ENCODE results near the gene ZFAND5. TPM values are rescaled to one million over a fixed set of nuclear protein-coding genes. Genes with fewer than 3 reads are reported as not detected.
A peak's percentile ranks its signal among the peaks of the same experiment; 100 is the strongest.

ZFAND5 gene, protein sequence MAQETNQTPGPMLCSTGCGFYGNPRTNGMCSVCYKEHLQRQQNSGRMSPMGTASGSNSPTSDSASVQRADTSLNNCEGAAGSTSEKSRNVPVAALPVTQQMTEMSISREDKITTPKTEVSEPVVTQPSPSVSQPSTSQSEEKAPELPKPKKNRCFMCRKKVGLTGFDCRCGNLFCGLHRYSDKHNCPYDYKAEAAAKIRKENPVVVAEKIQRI
- total RNA-seq (2014; rRNA removed), result 59.8 and 67.0 TPM in 2 replicates
- polyA plus RNA-seq (2012), result 63.3 TPM

DNA sequence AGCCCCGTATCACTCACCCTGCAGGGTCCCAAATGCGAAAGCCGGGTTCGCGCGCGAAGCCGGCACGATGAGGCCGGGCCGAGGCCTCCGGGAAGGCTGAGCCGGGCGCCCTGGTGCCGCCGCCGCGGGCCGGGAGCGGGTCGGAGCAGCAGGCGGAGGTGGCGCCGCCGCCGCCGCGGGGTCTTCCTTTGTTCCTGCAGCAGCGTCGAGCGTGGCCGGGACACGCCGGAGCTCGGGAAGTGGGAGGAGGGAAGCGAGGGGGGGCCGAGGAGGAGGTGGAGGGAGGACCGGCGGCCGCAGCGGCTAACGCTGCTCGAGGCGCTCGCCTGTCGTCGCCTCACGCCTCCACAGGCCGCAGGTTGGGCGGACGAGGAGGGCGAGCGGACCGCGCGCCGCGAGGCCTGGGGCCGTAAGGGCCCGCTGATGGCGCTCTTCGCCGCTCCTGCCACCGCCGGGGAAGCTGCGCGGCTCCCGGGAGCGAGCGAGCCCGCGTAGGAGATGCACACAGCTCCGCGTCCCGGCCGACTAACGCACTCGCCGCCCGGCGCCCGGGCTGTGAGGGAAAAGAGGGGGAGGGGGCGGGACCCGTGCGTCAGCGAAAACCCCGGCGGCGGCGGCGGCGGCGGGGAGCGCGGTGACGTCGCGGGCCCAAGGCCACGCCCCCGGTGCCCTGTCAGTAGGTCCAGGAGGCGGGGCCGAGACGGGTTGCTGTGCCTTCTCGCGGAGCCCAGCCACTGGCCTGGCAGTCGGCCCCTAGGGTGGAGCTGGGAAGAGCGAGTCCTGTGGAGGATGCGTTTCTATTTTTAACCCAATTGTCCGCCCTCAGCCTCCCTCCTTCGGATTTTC is at the start of gene ZFAND5:
ZFAND5 (minus strand) TSS at position 530 of the 846 bp plus-strand sequence. CDS start 4,430 bp downstream, outside the sequence.
- DNase-seq (ENCODE audit: low read depth), result peak; percentile 97

DNA sequence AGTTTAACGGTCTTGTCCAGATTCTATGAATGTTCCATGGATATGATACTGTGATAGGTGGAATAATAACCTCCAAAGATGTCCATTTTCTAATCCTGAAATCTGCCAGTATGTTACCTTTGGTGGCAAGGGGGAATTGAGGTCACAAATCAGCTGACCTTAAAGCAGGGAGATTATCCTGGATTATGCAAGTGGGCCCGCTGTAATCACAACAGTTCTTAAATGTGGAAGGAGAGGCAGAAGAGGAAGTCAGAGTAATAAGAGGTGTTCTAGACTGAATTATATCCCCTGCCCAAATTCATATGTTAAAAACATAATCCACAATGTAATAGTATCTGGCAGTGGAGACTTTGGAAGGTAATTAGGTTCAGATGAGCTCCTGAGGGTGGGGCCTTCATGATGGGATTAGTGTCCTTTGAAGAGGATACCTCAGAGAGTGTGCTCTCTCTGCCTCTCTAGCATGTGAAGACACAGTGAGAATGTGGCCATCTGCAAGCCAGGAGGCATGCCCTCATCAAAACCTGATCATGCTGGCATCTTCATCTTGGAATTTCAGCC is 47.6 kb upstream of the ZFAND5 start:
- no peak for DNase-seq (ENCODE audit: low read depth)

DNA sequence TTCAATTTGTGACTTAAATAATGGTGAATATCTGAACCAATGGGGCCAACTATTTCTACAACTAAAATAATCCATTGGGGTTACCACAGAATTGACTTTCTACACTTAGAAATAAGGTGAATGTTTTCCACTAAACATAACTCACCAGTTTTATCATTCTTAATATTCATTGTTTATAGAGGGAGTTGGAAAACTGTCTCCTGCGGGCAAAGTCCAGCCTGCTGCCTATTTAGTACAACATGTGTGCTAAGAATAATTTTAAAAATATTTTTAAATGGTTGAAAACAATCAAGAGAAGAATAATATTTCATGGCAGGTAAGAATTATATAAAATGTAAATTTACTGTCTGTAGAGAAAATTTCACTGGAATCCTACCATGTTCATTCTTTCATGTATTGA is 45.2 kb upstream of the ZFAND5 start:
- DNase-seq (ENCODE audit: low read depth), result no peak

DNA sequence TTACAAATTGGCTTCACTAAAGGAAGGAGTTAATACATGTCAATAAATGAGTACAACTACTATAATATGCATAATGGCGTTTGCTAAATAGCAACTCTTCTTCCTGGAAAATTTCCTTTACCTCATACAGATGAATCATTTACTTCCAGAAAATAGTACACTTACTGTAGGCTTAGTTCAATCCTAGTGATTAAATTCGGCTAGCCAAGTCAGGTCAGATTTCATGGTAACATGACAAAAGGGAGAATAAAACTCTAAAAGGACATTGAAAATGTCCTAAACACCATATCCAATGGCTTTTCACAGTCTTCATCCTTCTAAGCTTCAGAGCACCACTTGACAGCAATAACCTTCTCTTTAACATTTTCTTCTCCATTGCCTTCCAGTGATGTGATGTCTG is 42.1 kb upstream of the ZFAND5 start:
- no peak for DNase-seq (ENCODE audit: low read depth)

DNA sequence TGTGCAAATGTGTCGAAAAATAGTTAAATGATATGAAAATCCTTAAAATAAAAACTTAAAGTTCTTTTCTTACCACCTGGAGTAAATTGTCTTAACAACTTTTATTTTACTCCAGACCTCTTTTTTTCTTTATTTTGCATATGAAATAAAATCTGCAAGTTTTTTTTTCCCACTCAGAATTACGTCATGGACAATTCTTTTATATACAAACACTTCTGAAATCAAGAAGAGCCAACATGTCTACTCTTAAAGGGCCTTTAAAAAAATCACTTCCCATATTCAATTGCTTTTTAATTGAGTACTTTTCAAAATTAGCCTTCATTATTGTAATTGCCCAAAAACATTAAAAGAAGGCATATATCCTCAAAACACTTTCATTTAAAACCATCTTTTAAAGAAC is 37.7 kb upstream of the ZFAND5 start:
- no peak for DNase-seq (ENCODE audit: low read depth)

DNA sequence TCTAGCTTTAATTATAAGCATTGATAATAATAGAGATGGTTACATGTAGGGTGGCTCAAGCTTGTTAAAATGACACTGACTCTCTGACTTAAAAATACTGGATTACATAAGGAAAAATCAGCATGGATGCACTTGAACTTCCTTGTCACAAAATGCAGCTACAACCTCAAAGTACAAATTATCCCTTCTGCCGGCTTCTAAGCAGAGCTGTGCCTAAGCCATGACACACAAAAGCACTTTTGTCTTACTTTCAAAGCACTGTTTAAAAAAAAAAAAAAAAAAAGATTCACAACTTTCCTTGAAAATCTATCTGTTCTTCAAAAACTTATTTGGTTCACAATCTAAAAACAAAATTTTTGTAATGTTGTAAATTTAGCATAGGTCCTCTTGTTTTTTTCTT is 36.4 kb upstream of the ZFAND5 start:
- DNase-seq (ENCODE audit: low read depth), result no peak

DNA sequence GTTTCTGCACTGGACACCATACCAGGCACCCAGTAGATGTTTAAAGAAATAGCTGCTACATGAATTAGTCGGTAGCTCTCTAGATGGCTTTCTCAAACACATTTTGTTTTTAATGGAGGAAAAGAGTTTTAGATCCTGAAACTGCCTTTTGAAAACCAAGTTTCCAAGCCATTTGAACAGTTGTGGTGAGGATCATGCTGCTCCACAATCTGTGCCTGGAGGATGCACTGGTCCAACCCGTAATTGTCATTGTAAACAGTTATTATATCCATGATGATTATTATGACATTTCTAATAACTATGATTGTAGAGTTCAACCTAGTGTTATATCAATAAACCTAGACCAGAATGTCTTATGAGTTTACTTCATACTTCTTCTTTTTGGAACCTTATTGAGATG is 35.9 kb upstream of the ZFAND5 start:
- no peak for DNase-seq (ENCODE audit: low read depth)

DNA sequence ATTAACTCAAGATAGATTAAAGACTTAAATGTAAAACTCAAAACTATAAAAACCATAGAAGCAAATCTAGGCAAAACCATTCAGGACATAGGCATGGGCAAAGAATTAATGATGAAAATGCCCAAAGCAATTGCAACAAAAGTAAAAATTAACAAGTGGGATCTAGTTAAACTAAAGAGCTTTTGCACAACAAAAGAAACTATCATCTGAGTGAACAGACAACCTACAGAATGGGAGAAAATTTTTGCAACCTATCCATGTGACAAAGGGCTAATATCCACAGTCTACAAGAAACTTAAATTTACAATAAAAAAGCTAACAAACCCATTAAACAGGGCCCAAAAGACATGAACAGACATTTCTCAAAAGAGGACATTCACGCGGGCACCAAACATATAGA is 34.4 kb upstream of the ZFAND5 start:
- DNase-seq (ENCODE audit: low read depth), result no peak

DNA sequence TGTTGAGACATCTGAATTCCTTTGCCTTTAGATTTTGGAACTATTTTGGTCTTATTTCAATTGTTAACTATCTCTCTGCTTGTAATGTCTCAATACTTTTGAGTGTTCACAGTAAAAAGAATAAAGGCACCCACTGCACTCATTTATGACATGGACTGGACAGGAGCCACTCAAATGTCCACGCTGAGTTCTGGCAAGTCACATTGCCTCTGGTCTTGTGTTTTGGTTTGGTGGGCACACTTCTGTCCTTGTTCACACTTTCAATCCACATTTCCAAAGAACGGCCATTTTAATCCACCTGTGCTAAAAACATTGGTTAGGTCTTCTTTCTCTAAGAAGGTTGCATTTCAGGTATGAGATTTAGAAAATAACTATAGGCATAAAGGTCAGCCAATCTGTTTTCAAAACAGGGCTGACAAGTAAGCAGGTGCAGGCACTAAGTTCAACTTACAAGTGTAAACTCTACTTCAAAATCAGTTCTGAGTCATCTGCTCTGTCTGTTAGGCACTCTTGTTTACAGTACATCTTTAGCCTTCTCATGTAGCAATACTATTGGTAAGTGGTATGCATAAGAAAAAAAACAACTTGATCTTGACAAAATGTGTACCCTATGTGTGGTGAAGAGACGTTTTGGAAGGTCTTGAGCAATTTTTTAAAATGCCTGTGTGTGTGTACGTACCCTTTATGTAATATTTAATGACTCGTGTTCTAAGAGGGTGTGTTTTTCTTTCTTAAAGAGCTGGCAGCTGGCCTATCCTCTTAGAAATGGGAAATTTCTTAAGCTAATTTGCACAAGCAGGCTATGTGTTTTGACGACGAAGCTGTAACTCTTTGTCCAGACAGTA is 31.5 kb upstream of the ZFAND5 start:
- DNase-seq (ENCODE audit: low read depth), result peak; percentile 69

DNA sequence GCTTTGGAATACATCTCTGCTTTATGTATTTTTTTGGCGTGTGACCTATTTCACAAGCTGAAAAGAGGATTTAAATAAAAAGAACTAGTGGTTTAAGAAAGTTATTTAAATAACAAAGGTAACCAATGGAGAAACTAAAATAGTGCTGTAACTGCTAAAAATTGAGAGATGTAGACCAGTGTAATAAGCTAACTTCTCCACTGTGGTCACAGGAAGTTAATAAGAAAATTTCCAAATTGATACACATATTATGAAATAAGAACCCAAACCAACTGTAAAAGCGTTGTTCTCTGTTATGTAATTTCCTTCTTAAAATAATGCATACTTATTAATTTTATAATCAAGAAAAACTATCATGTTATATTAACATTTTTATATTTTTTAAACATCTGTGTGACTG is 29.1 kb upstream of the ZFAND5 start:
- DNase-seq (ENCODE audit: low read depth), result no peak

DNA sequence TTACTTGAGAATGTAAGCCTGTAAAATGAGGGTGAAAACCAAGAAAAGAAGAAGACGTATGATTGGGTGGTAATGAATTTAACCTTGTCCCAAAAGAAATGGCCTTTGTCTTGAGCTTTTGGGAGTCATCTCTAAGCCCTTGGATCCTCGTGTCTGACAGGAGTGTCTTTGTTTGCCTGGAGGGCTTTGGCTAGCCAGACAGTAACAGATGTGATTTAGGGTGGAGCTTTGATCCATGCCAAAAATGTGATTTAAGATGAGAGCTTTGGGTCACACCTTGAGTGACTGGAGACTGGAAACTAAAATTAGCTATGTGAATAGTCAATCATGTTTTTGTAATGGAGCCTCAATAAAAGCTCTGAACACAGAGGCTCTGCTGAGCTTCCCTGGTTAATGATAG is 25.9 kb upstream of the ZFAND5 start:
- DNase-seq (ENCODE audit: low read depth), result no peak

DNA sequence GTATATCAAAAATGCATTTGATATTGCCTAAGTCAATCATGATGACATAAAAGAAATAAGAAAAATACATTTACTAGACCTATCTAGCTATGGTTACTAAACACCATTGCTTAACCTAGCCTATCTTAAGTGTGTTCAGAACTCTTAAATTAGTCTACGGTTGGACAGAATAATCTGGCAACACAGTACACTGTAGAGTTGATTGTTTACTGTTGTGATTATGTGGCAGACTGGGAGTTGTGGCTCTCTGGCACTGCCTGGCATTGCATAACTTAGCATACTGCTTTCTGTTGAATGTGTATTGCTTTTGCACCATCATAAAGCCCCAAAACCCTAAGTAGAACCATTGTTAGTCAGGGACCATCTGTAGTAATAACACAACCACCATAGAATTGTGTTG is 21.2 kb upstream of the ZFAND5 start:
- no peak for DNase-seq (ENCODE audit: low read depth)

DNA sequence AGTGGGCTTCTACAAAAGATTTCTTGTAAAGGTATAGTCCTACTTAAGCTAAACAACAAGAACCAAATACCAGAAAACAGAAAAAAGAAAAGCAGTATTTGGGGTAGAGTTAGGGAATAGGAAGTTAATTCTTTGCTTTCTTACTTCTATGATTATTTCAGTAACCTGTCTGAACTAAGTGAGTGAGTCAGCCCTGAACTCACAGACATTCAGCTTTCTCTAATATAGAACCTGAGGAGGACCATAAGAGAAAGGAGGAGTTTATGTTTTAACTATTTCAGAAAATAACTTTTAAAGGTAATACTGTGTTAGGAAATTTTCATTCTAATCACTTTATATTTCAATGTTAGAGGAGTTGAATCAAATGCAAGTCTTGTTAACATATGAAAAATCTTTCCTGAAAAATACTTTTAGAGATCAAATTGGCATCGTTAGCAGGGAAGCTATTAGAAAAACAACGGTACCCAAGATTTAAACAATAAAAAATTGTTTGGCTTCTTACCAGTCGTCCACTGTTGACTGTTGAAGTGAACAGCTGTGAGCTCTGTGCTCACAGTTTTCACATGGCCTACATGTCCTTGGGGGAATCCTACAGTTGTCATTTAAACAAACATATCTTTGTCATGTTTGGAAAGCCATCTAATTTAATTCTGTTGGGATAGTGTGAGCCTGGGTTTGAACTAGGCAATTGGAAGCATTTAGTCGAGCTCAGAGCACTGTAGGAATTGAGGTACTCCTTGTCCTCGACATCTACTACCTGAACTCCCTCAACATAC is 19.9 kb upstream of the ZFAND5 start:
- DNase-seq (ENCODE audit: low read depth), result peak; percentile 81

DNA sequence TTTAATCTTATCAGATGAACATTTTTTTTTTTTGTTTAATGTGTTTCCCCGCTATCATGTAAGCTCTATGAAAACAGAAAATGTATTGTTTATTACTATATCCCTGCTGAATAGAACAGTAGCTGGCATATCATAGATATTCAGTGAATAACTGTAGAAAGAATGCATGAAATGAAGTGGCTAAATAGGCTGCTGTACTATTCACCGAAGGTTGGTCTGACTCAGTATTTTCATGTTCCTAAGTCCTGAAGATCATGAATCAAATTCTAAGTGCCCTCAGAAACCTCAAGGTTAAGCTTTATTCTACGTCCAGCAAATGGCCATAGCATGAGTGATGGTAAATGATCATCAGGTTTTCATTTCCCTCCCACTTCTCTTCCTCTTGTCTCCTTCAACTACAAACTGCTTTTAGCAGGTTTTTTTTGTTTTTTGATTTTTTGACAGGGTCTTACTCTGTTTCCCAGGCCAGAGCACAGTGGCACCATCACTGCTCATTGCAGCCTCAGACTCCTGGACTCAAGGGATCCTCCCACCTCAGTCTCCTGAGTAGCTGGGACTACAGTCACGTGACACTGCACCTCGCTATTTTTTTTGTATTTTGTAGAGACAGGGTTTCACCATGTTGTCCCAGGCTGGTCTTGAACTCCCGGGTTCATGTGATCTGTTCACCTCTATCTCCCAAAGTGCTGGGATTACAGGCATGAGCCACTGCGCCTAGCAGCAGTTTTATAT is 19.1 kb upstream of the ZFAND5 start:
- DNase-seq (ENCODE audit: low read depth), result peak; percentile 91

DNA sequence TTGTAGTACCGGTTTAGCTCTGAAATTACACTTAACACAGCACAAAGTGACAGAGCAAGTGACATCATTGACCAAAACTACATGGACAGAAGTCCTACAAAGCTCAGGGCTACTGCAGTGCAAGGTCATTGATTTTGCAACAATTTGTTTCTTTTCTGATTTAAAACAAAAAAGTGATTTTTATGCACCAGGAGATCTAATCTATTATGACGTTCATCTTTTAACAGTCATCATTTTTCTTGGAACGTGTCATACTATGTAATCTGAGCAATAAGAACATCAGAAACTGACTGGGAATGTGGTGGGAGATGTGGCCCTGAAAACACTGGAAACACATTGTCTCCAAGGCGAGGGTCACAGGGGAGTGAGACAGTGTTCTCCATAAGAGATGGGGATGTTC is 17.4 kb upstream of the ZFAND5 start:
- DNase-seq (ENCODE audit: low read depth), result peak; percentile 29

DNA sequence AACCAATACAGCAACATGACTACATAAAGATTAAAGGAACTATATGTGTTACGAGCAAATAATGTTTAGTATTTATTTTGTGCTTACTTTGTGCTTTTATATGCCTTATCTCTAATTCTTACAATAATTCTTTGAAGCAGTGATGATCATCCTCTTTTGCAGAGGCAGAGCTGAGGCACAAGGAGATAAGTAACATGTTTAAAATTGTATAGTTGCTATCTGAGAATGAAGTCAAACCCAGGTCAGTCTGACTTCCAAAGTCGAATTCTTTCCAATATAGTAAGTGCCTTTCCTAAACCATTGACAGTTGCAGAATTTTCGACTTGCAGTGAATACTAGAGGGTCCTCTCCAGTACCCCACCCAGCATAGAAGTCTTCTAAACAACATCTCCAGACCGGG is 12.0 kb upstream of the ZFAND5 start:
- no peak for DNase-seq (ENCODE audit: low read depth)

DNA sequence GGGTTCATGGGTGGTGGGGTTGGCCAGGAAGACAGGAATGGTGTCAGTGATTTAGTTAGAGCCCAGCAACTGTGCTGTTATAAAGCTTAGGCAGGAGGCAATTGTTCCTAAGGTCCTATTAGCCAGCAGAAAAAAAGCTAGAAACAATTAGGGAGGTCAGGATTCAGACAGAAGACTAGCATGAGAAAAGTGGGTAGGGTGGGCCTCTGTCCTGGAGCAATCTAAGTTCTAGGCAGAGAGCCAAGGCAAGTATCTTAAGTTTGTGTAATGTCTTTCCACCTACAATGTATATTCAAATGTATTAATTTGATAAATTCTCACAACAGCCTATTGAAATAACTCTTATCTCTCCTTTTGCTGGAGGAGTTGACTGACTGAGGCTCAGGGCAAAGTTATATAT is 6.1 kb upstream of the ZFAND5 start:
- no peak for DNase-seq (ENCODE audit: low read depth)

DNA sequence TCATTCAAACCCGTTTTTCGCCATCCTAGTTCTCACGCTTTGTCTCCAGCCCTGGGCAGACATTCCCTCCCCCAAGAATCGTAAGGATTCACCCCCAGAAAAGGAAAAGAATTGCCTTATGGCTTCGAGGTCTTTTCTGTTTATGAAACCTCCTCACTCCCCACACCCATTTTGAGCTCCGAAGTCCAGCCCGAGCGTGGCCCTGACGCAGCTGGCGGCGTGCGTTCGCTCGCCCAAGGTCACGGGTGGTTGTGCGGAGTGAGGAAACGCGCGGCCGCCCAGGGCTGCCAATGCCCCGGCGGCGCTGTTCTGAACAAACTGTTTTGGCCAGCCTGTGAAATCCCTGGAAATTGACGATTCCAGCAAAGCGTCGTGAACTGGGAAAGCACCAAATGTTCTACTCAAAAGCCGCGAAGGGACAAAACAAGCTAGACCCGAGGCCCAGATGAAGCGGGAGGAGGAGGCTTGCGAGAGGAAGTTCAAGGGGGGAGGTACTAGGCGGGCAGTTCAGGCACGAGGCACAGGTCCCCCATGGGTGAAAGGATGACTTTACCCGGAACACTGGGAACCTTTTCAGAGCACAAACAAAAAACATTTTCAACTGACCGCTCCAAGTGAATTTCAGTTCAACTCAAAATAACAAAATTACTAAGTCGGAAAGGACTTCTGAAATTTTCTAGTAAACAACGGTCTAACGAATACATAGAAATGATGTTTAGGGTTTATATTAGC is 683 bp upstream of the ZFAND5 start:
- DNase-seq (ENCODE audit: low read depth), result peak; percentile 85

DNA sequence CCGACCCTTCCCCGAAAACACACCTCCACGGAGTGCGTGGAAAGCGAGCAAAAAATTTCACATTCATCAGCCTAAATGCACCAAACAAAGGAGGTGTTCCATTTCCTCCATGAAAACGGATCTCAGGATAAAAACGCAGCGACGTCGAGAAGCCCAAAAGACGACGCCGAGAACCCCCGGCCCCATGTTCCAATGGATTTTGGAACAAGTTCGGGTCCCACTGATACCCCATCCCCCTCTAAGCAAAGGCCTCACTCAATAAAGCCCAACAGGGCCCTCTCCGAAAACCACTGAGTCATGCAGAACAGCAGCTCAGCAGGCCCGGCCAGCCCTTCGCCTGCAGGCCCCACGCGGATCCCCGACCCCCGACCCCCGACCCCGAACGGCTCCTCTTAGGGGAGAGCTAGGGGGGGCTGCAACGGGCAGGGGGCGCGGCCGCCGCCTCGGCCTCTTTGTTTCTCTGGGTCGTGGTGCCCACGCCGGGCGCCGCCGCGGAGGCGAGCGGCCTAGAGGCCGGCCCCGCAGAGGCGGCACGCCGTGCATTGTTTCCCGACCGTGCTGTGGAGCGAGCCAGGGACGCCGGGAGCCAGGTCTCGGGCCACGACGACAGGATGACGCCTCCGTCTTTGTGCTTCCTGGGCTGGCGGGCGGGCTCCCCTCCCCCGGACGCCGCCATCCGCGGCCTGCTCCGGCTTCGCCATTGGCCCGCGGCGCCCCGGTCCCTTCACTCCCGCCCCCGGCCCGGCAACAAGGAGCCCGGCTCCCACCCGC is 915 bp downstream of the ZFAND5 start:
- DNase-seq (ENCODE audit: low read depth), result peak; percentile 51
